Femur (tissue), 1 donor: ENCODE results near the gene SKI.
"Not testable (repeated sequence)": the region's sequence is repeated elsewhere in the genome, so short reads cannot be mapped to it uniquely, and the experiment has no call there.

Source experiments
- DNase-seq: peaks from one replicate; pipeline ENCODE4 v3.0.0-alpha.2; 2017

SKI gene

DNA sequence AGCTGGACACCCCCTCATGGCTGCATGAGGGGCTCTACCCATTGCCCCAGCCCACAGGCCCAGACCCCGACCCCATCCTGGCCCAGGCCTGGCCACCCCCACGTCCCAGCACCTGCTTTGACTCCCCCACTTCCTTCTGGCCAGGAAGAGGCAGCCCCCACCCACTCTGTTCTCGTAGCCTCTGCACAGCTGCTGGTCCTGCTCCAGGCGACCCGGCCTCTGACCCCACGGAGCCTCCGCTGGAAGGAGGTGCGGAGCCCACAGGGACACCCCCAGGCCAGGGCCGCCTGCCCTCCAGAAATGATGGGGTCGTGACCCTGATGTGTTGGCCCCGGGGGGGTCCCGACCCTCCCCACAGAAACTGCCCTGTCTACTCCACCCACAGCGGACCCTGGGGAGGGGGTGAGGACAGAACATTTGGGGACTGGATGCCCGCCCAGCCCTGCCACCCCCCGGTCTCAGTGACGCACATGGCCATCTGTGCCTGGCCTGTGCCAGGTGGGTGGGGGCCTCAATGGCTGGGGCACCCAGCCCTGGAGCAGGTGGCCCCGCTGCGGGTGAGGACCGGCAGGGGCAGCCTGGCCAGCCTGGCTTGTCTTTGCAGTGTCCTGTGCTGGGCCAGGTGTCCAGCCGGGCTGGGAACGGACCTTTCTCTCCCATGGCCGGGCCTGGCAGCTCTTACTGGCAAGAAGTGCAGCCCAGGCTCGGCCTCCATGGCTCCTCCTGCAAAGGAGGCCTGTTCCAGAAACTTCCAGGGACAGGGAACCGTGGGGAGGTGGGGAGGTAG, 84.6 kb downstream of the SKI start:
- peak; percentile 77 for DNase-seq

- DNase-seq = no peak
Measured at GRCh38 chr1:2313651-2314261, 85.6 kb downstream of the SKI start.

DNA sequence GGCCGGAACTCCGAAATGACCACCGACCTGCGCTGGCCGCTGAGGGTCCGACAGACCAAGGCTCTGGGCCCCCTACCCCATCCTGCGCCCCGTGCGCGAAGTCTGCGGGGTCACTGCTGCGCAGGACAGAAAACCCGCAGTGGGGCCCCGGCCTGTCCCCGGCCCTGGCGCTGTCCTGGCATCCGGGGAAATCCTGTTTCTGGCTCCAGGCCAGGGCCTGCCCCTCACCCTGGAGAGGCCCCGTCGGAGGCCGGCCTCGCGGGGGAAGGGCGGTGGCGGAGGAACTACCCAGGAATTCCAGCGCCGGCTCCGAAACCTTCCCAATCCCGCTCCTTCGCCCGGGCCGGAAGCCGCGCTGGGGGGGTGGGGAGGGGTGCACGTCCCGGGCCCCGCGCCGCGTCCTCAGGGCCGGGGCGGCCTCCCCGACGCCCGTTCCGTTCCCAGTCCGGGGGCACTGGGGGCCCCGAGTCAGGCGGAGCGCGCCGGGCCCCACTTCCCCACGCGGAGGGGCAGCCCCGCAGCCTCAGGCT, 86.2 kb downstream of the SKI start:
- peak; percentile 85 for DNase-seq

DNA sequence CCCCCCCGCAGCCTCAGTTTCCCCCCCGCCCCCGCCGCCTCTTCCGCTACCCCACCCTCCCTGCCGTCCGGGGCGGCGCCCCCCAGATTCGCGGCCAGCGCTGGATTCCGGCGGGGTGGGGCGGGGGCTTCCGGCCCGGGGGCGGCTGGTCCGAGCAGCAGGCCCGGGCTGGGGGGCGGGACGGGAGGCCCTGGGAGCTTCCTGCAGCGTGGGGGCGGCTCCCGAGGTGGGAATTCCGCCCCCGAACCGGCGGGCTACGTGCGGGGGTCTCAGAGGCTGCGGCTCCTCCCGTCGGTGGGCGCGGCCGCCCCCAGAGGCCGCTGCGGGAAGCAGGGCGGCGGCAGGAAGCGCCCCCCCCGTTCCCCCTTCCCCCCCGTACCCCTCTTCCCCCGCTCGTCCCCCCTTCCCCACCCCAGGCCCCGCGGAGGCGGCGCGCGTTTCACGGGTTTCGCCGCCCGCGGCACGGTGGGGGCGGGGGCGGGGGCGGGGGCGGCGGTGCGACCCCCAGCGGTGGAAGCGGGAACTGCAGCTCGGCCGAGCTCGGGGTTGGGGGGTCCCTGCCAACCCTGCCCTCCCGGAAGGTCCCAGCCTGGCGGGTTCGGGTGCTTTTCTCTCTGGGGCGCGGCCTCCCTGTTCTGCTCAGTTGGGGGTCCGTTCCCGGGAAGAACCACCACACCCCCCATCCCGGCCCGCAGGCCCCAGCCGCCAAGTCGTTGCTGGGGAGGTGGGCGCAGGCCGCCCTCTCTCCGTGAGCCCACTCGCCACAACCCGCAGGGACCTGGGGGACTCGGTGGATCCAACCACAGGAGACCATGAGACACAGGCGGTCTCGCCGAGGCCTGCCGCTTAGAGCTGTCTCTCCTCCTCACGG, 86.9 kb downstream of the SKI start:
- DNase-seq = peak; percentile 87

DNA sequence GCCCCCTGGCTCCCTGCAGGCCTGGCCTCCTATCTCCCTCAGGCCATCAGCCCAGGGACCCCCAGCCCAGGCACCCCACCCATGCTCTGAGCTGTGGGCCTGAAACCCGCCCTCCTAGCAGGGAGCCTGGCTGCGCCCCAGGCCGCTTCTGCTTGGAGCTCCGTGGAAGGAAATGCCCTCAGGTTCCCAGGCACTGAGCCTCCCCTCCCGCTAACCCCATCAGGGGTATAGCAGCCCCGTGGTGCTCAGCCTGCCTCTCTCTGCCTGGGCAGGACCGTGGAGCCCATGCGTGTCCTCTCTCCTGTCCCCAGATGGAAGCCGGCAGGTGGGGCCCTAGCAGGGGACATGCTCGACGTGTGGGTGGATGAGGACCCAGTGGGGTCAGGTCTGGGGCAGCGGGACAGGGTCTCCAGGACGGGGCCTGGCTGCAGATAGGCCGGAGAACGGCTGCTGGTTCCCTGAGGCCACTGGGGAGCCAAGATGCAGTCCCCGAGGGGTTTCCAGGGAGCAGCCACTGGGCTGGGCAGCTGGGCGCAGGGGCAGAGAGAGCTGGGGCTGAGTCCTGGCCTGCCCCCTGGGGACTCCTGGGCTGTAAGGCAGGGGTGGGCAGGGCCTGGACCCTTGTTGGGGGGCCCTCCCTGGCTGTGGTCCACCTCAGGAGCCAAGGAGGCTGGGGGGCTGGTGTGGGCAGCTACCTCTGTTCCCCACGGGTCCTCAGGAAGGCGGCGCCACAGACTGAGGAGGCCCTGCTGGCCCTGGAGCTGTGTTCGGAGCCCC, 87.7 kb downstream of the SKI start:
- peak; percentile 57 for DNase-seq

DNA sequence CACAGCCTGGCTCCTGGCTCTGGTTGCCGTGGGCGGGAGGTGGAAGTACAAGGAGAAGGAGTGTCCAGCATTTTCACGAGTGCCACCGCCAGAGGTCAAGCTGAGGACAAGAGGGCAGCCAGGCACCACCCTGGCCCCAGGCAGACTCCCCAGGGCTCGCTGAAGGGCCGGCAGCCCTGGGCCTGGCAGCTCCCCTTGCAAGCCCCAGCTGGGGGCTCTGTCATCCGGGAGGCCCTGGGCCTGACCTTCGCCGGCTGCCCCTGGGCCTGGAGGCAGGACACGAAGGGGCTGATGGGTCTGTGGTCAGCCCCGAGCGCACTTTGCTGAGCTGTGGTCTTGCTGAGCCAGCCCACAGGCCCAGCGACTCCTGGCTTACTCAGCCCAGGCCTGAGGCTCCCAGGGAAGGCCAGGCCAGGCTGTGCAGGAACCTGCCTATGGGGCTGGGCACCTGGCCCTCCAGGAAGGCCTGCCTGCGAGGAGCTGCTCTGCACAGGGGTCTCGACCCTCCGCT, 88.4 kb downstream of the SKI start:
- DNase-seq = peak; percentile 54

- peak; percentile 53 for DNase-seq
Measured at GRCh38 chr1:2317230-2318065, 89.3 kb downstream of the SKI start.

DNA sequence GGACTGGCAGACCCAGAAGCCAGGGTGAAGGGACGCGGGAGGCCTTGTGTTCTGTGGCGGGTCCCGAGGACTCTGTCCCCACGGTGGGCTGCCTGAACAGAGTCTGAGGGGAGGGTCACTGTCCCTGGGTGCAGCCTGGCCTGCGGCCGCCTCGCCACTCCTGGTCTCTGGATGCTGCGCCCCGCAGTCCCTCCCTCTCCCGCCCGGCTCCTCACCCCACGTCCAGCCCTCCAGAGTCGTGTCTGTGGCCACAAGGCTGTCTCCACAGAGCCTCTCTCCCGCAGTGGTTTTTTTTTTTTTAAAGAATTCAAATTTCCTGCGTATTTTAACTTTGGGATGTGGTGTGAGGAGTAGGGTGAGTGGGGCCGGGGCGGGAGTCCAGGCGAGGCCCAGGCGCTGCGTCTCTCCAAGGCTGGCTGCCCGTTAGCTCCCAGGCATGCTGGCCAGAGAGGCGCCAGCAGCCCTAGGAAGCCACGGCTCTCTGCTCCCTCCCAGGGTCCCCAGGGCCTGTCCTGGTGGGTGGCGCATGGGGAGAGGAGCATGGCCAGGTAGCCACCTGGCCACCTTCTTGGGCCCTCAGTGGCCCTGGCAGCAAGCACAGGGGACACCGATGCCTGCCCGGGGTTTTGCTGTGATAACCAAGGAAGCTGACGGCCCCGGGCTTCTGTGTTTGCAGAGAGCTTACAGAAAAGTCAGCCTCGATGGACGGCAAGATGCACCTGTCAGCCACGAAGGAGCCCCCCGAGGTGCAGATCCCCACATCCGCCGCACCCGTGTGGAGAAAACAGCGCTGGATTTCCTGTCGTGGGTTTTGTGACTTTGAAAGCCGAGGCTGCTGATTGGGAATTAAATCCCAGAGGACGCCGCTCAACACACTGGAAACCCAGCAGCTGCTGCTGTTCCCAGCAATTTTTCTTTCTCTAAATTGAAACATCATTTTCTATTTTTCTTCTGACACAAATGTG, 90.5 kb downstream of the SKI start:
- DNase-seq = peak; percentile 60

DNA sequence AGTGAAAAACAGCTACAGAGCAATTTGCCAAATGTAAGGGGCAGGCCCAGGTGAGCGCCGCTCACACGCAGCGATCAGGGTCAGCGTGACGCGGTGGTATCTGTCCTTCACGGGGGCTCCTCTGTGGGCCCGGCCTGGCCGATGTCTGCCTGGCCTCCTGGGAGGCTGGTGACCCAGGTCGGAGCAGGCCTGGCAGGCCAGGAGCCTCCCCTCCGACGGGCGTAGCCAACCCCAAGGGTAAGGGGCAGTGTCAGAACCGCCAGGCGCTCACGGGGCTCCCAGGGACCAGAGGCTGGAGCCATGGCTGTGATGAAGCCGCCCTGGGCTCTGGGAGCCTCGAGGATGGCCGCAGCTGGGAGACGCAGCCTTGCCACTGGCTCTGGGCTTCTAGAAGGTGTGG, 91.2 kb downstream of the SKI start:
- DNase-seq = no peak

DNA sequence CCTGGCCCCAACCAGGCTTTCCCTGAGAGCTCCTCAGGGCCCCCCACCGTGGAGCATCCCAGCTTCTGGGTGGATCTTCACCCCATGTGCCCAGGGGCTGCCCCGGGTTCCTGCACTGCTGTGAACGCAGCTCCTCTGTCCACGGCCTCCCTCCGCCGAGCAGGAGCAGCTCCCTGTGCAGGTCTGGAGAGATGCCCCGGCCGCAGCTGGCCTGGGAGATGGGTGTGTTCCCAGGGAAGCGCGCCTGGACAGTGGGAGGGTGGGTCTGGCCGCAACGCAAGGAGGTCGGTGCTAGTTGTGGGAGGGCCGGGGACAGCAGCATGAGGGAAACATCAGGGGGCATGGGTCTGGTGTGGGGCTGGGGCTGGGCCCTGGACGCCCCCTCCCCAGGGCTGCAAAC, 91.9 kb downstream of the SKI start:
- peak; percentile 80 for DNase-seq

DNA sequence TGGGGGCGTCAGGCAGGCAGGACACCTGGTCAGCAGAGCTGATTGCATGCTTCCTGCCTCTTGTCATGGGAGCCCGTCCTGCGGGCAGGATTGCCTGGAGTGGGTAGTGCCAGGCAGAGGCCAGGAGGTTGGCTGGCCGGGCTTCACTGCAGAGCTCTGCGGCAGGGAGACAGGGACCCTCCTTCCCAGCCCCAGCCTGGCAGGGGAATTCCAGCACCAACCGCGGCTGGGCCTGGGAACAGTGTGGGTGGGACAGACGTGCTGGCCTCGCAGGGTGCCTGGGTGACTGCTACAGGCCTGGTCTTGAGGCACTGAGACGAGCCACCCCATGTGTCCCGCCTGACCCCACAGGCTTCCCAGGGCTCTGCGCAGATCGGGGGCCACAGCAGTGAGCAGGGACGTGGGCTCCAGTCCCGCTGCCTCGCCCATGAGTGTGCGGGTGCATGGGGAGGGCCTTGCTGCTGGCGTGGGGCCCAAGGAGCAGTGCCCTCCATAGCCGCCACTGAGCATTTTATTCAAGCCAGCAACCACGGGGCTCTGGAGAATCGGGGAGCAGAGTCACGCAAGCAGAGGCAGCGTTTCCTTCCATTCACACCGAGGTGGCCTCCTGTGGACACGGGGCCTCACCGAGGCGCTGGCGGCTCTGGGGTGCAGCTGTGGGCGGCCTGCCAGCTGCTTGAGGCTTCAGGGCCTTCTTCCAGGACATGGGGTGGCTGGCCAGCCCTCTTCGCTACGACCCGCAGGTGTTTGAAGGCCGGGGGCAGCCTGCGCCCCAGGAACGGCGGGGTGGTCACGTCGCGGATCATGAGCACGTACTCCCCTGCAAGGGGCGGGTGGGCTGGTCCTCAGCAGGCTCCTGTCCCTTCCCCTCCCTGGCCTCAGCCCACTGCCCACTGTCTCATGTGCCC, 92.9 kb downstream of the SKI start:
- peak; percentile 65 for DNase-seq

DNA sequence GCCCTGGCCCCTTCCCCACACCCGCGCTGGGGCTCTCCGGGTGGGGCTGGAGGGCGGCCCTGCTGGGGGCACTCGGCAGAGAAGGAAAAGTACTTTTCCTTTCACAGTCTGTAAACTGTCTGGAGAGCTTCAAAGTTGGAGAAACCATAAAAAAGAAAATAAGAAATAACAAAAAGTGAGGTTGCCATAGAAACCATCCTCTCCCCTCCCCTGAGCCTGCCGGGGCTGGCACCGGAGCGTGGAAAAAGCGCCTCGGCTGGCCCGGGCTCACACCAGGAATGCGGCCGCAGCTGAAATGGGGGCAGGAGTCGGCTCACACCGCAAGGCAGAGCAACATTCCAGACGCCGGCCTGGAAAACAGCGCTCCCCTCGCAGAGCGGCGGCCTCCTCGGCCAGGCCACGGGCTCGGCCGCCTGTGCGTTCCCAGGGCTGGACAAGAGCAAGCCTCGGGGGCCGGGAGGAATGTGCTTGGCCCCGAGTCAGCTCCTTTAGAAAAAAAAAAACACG, 94.0 kb downstream of the SKI start:
- DNase-seq = peak; percentile 96

DNA sequence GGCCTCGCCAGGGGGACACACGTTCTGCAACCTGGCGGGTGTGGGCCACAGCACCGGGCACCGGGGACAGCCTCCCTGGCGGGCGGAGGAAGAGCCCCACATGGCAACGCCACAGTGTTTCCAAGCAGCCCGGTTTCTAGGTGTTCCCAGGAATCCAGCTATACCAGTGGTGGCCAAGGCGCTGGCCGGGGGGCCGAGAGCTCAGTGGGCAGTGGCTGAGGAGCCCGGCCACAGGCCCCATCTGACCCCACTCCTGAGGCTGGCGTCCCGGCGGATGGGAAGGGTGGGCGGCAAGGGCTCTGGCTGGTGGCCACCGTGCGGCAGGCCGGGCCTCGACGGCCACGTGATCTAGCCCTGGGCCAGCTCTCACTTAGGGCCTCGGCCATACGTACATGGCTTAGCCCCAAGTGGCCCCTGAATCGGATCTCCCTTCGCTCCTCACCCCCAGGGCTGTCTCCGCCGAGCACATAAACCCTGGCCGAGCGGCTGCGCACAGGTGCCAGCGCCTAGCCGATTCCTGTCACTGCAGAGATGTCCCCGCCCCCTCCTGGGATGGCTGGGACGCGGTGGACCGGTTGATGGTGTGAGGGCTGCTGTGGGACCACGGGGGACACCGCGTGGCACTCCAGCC, 94.6 kb downstream of the SKI start:
- DNase-seq = peak; percentile 87

GRCh38 chr1:2323451-2323974, 95.4 kb downstream of the SKI start:
- DNase-seq = peak; percentile 45

DNA sequence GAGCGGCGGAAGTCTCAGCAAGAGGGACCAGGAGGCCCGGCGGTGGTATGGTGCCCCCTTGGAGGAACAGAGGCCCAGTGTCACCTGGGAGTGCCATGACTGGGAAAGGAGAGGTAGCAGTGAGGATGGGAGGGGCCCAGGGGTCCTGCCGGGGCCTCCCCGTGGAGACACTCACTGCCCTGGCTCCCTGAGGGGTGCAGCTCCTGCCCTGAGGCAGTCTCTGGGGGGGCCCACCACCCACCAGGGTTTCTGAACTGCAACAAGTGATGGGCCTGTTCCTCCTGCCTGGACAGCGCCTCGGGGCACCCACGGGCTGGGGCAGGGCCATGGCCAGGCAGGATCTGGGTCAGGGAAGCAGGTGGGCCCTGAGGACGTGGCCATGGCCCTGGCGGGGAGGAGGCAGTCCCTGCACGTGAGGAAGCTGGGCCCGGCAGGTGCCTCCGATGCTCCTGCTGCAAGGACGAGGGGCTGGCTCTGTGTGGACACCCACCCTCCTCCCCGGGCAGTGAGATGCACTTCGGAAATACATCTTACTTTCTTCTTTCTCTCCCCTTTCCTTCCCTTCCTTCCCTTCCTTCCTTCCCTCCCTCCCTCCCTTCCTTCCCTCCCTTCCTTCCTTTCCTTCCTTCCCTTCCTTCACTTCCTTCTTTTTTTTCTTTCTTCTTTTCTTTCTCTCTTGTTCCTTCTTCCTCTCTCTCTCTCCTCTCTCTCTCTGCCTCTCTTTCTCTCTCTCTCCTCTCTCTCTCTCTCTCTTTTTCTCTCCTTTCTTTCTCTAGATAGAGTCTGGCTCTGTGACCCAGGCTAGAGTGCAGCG, 96.6 kb downstream of the SKI start:
- no peak for DNase-seq

DNA sequence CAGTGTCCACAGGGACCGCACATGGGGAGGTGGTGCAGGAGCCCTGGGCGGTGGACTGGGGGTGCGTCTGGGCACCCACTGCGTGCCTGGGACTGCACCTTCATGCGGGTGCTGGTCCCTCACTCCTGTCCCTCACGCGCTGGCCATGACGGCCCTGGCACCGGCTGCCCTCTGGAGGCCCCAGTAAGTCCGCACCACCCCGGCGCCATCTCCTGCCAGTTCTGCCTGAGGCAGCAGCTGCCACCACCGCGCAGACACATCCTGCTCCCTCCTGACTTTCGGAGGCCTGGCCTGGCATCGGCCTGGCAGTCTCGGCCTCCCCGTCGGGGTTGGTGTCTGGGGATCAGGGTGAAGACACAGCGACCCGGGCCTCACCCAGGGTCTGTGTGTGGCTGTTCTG, 98.4 kb downstream of the SKI start:
- no peak for DNase-seq

DNA sequence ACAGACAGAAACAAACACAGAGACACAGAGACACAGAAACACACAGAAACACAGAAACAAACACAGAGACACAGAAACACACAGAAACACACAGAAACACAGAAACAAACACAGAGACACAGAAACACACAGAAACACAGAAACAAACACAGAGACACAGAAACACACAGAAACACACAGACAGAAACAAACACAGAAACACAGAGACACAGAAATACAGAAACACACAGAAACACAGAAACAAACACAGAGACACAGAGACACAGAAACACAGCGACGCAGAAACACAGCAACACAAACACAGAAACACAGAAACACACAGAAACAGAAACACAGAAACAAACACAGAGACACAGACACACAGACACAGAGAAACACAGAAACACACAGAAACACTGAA, 99.0 kb downstream of the SKI start:
- not testable (repeated sequence) for DNase-seq
